Omental fat pad (tissue), 4 donors: ENCODE measurements around the gene RNF150. TPM values are rescaled to one million over a fixed set of nuclear protein-coding genes. Genes with fewer than 3 reads are reported as not detected.
A peak's percentile ranks its signal among the peaks of the same experiment; 100 is the strongest.

Experiments used
- ATAC-seq: fragments of 150-250 bp; one replicate; pipeline ENCODE4 v1.9.1; 2016; ENCODE audit warnings: mild to moderate bottlenecking, moderate library complexity; ENCODE audit not compliant: low FRiP score
- DNase-seq: peaks from one replicate; pipeline ENCODE4 v3.0.0-alpha.2; 2019; ENCODE audit warnings: low spot score
- CTCF ChIP-seq, 3 donors: fragments of 450-650 bp; IDR thresholded peaks; one replicate each; pipeline ENCODE4 v1.5.1; 2016 to 2017; ENCODE audit warnings: antibody characterized with exemption in 3 of 3, mild to moderate bottlenecking in 3 of 3, moderate library complexity in 2 of 3
- total RNA-seq, 4 donors: library from RNA; depleted of rRNA; stranded (reverse); fragments of >200 nt; gene quantifications; one replicate each; pipeline ENCODE4 v1.1.0, GENCODE V29; 2016

Gene RNF150
- total RNA-seq, 4 donors from 2014 or later: 9.8 to 40.1 (median 15.6) TPM

- no peak for DNase-seq
- no peak for ATAC-seq
- no peak for TF ChIP-seq CTCF (IDR thresholded peaks at IDR 0.05)
Observed at GRCh38 chr4:141006242-141006802, 126.9 kb downstream of the RNF150 start.

- ATAC-seq: no peak
Observed at GRCh38 chr4:141004823-141005222, 128.4 kb downstream of the RNF150 start.

GRCh38 chr4:141003193-141003592 lies 130.1 kb downstream of the RNF150 start:
- DNase-seq (no peak), ATAC-seq (no peak)
- TF ChIP-seq CTCF (IDR thresholded peaks at IDR 0.05): no peak

More at GRCh38 chr4:141004823-141005222, 128.4 kb downstream of the RNF150 start:
- no peak for DNase-seq
- no peak for TF ChIP-seq CTCF (IDR thresholded peaks at IDR 0.05)

- DNase-seq: no peak
- TF ChIP-seq CTCF (IDR thresholded peaks at IDR 0.05): no peak
- peak; percentile 73 for ATAC-seq
Observed at GRCh38 chr4:141002323-141002805, 130.9 kb downstream of the RNF150 start.

GRCh38 chr4:140996766-140997165 lies 136.5 kb downstream of the RNF150 start:
- ATAC-seq (no peak), DNase-seq (no peak)
- no peak for TF ChIP-seq CTCF (IDR thresholded peaks at IDR 0.05)

- TF ChIP-seq CTCF (IDR thresholded peaks at IDR 0.05): no peak
- DNase-seq: no peak
- peak; percentile 28 for ATAC-seq
Observed at GRCh38 chr4:140995058-140995457, 138.2 kb downstream of the RNF150 start.

- no peak for DNase-seq
- no peak for ATAC-seq
- no peak for TF ChIP-seq CTCF (IDR thresholded peaks at IDR 0.05)
Observed at GRCh38 chr4:140994015-140994414, 139.3 kb downstream of the RNF150 start.
